Erythroblast (primary cell): Measurements from ENCODE around the gene UBE3B.

Source experiments
- GATA1 ChIP-seq: IDR thresholded peaks from 2 replicates; pipeline ENCODE4 v1.6.1; 2011; ENCODE audit warnings: low read depth, mild to moderate bottlenecking, control low read depth, low read length, moderate library complexity
- POLR2A ChIP-seq: IDR thresholded peaks from 2 replicates; pipeline ENCODE4 v1.6.1; 2011; ENCODE audit warnings: mild to moderate bottlenecking, low read length

GRCh38 chr12:109500406-109501185 lies 23.2 kb downstream of the UBE3B start:
- TF ChIP-seq POLR2A, result no peak
- no peak for TF ChIP-seq GATA1
